ENCODE data around the gene ATIC.
A peak's percentile ranks its signal among the peaks of the same experiment; 100 is the strongest.

The ATIC gene

GRCh38 chr2:215399067-215399716 lies 87.3 kb downstream of the ATIC start:
- no peak overlapping the region; the same call in 1 of the 2 replicates for H3K4me3 ChIP-seq (ENCODE audit: low read depth, low read length)
- no peak overlapping the region for H2AFZ ChIP-seq (ENCODE audit: low read length, unreplicated experiment)
- peak overlapping the region; percentile 69 for H3K27ac ChIP-seq (ENCODE audit: low read depth, low read length)
- H3K36me3 ChIP-seq (ENCODE audit: insufficient read depth, low read length) = peaks cover 76% of the 10 kb centered on the region
- peaks cover 71% of the 10 kb centered on the region for H3K4me1 ChIP-seq (ENCODE audit: control insufficient read depth, insufficient read depth, low read length, unreplicated experiment)
- no peaks in the 10 kb centered on the region for H3K27me3 ChIP-seq (ENCODE audit: insufficient read depth, low read length)
- peaks cover 27% of the 10 kb centered on the region for H3K79me2 ChIP-seq (ENCODE audit: control insufficient read depth, insufficient read depth, low read length, unreplicated experiment)
